Measurements from ENCODE around the gene KIRREL3.

KIRREL3 gene

DNA sequence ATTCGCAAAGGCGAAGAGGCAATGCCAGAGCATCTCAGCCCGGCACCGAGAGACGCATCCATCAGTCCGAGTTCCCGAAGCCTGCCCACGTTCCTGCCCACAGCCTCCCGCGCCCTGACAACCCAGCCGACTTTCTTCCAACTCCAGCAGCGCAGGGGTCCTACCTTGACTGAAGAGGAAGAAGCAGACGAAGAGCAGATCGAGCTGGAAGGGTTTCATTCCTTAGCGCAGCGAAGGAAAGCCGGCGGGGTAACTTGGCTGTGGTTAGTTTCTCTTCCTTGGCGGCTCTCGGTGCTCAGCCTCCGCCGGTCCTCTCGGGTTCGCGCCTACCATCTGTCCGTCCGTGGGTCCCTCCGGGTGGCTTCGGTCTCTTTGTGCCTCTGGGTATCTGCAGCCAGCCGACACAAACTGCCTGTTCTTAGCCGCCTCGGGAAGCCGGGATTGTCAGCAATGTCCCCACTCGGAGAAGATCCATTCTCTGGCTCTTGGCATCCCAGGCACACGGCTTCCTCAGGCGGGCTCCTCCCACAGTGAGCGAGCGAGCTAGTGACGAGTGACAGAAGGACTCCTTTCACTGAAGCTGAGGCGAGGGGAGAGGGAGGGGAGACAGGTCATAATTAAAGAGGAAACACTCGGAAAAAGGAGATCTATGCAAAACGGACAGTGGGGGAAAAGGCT is at the start of gene KIRREL3:
Gene KIRREL3 (minus strand): TSS at position 480 of the 678 bp plus-strand sequence.
- peak; percentile 92 for DNase-seq

- peak; percentile 80 for DNase-seq
Observed at GRCh38 chr11:127050186-127050585, 49.6 kb upstream of the KIRREL3 start.

GRCh38 chr11:127049486-127049885 is 48.9 kb upstream of the KIRREL3 start:
- DNase-seq, result peak; percentile 39

- peak; percentile 69 for DNase-seq
Observed at GRCh38 chr11:127044535-127044934, 44.0 kb upstream of the KIRREL3 start.

DNA sequence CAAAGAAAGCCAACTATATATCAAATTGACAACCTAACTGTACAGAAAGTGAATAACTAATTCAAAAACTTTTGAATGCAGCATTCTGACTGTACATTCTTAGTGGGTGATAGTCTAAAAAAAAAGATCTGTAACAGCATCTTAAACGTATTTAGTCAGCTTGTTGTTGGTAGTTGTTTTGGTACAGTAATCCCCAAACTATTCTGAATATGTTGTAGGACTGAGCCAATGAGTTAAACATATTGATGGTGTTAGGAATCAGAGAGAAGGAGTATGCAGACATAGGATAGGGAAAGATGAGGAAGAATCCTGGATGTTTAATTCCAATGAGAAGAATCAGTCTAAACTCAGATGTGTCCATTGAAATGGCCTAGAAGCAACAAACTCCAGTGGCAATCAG is 41.9 kb upstream of the KIRREL3 start:
- DNase-seq, result no peak

DNA sequence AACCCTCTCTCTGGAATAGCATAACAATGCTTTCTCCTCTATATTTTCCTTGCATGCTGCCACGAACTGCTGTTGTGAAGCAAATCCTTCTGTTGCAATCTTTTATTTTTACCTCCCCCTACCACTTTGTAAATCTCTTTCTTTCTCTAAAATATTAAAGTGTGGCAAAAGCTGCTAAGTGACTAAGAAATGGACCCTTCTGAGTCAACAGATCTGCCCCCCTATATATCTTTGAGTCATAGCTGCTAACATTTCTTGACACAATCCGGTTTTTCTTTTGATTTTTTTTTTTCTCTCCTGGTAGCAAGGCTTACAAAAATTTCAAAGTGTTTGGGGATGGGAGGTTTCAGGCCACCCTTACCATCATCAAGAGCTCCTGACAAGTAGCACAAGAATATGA is 39.0 kb upstream of the KIRREL3 start:
- no peak for DNase-seq

- DNase-seq, result peak; percentile 98
Observed at GRCh38 chr11:127037596-127037995, 37.0 kb upstream of the KIRREL3 start.

- peak; percentile 92 for DNase-seq
Observed at GRCh38 chr11:127037001-127037400, 36.4 kb upstream of the KIRREL3 start.

DNA sequence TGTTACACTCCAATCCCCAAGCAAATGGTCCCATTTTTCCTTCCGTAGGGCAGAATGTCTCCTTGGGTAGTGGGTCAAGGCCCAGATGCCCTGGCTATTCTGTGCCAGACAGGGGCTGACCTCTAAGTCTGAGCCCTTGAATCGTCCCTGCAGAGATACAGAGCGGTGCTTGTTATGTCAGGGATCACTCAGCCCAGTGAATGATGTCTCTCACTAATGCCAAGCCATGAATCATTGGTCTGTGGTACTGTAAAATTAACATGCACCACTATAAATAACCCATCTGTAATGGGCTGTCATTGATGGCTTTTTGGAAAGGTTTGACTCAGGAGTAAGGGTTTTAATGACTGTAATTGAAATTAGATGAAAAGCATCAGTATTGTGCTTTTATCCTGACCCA is 35.3 kb upstream of the KIRREL3 start:
- peak; percentile 49 for DNase-seq

- DNase-seq, result no peak
Observed at GRCh38 chr11:127034973-127035372, 34.4 kb upstream of the KIRREL3 start.

- DNase-seq, result peak; percentile 78
Observed at GRCh38 chr11:127028648-127029047, 28.1 kb upstream of the KIRREL3 start.

DNA sequence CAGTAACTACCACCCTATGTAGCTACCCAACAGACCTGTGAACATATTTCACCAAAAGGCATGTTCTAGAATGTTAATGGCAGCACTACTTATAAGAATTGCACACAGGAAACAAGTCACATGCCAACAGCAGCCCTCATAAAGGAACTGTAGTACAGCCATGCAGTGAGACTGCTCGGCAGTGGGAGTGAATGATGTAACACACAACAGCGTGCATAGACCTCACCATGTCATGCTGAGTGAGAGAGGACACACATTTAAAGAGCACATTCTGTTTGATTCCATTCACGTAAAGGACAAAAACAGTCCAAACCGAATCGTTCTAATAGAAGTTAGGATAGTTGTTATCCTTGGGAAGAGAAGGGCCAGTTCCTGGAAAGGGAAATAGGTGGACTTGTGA is 27.2 kb upstream of the KIRREL3 start:
- peak; percentile 93 for DNase-seq

DNA sequence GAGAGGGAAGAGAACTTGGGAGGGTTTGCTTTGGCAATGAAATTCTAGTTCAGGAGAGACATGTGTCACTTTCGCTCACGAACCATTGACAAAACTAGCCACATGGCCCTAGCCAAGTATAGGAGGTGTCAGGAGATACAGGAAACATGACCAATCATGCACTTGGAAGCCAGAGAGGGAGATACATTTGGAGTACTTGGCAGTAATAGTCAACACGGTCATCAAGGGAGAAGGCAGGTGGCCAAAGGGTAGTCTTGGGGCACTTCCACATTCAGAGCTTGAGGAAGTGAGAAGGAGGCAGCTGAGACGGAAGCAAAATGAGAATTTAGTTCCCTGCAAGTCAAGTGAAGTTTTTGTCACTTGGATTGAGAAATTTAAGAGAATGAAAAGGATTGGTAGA is 26.4 kb upstream of the KIRREL3 start:
- peak; percentile 16 for DNase-seq

- no peak for DNase-seq
Observed at GRCh38 chr11:127023991-127024390, 23.4 kb upstream of the KIRREL3 start.

GRCh38 chr11:127018683-127019279 is 18.2 kb upstream of the KIRREL3 start:
- DNase-seq, result peak; percentile 33

DNA sequence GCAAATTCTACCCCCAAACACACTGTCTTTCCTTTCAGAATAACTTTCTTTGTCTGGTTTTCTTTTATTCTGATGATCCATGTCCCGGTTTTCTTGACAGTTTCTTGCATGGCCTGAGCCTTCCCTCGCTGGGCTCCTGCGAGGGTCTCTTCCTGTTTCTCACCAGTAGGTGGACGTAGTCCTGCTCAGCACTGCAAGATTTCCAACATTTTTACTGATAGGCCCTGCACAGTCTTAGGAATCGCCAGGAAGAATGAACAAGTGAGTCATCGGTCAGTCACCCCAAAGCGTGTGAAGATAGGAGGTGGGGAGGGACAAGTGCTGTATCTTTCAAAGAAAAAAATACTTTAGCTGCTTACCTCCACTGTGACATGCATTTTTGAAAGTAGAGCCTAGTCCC is 16.9 kb upstream of the KIRREL3 start:
- peak; percentile 40 for DNase-seq

DNA sequence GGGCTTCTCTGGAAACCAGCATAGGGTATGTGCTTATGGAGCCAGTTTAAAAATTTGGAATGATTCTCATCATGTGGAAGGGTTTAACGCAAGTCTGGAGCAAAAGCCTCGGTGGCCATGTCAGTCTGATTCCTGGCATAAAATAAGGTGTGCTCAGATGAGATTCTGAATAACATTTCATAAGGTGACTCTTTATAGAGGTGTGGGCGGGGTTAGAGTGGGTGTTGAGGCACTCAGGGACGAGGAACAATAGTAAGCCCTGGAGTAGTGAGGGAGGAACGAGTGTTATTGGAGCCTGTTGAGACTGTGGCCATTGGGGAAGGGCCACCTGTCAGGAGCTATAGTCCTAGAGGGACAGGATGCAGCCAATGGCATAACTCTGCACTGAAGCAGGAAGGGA is 13.0 kb upstream of the KIRREL3 start:
- DNase-seq, result no peak

- peak; percentile 44 for DNase-seq
Observed at GRCh38 chr11:127006311-127006710, 5.7 kb upstream of the KIRREL3 start.

GRCh38 chr11:127003260-127003981 is 2.9 kb upstream of the KIRREL3 start:
- DNase-seq, result peak; percentile 96

DNA sequence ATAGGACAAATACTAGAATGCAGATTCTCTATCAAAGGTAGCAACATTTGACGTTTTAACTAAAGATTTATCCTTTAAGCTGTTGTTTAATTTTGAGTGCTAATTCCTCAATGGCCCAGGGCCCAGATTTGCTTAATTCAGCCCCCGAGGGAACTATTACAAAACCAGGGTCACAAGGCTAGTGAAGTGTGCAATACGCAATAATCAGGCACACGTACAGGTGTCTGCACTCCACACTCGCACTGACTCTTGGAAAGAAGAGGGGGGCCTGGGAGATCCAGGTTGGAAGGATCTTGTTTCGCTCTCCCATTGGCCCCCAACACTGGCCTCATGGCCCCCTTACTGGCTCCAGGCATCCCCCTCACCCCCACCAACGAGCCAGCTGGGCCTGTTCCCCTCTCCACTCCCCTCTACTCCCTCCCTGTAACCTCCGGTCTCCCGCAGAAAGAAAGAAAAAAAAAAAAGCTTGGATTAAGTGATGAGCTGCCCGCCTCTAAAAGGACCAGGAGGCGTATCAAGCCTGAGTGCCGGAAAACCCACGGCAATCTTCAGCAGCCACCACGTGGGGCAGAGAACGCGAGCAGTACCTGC is 2.2 kb upstream of the KIRREL3 start:
- peak; percentile 93 for DNase-seq

DNA sequence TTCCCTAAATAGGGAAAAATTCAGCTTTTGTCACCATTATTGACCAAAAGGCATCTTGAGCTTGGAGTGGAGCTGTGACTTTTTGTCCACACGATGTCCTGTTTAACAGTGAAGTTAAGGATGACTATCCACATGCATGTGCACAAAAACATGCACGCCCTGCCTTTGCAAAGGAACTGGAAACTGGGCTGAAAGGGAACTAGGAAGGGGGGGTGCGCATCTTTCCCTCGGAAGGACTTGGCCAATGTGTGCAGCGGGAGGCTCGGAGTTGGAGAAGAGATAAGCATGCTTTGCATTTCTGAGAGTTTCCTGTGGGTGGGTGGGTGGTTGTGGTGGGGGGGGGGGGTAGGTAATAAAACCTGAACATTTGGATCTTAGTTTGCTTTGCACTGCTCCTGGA is 411 bp upstream of the KIRREL3 start:
- peak; percentile 85 for DNase-seq

DNA sequence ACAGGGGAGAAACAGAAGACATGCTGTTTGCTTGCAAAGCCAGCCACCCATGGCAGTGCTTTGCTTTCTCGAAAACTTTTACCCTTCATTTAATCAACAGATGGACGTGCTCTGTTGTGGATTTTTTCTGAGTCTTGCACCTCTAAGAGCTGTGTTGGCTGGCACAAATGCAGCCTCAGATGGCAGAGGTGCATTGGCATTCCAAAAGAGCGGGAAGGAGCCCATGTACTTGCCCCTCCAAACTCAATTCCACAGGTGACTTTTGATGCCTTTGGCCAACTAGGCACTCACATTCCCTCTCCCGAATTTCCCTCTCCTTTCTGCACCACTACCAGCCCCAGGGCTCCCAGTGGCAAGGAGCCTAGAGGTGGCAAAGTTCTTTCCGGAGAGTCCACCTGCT is 1.2 kb downstream of the KIRREL3 start:
- DNase-seq, result peak; percentile 52

GRCh38 chr11:126997641-126998040 is 2.9 kb downstream of the KIRREL3 start:
- peak; percentile 28 for DNase-seq

DNA sequence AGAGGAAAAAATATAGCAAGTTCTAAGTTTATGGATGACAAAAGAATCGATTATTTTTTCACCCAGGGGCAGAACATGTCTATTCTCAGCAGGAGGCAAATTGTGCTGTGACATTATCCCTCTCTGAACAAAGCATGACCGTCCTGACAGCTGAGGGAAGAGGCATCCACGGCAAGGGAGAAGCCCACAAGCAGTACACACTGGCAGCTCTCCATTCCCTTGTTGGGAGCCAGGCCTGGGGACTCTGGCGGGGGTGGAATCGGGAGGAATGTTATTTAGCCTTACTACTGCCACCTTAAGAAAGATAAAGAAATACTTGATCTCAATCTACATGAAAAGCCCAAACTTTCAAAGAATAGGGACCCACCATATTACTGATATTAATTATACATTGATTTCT is 3.4 kb downstream of the KIRREL3 start:
- DNase-seq, result peak; percentile 52
